ENCODE data around the gene PAF1.

PAF1 gene

GRCh38 chr19:39375929-39376328 is 15.0 kb downstream of the PAF1 start:
- H3K27me3 ChIP-seq, result no peaks in the 10 kb centered on the region
- H3K36me3 ChIP-seq, result peaks cover 100% of the 10 kb centered on the region
- H3K9me3 ChIP-seq, result no peaks in the 10 kb centered on the region
- TF ChIP-seq, protein P1, sequence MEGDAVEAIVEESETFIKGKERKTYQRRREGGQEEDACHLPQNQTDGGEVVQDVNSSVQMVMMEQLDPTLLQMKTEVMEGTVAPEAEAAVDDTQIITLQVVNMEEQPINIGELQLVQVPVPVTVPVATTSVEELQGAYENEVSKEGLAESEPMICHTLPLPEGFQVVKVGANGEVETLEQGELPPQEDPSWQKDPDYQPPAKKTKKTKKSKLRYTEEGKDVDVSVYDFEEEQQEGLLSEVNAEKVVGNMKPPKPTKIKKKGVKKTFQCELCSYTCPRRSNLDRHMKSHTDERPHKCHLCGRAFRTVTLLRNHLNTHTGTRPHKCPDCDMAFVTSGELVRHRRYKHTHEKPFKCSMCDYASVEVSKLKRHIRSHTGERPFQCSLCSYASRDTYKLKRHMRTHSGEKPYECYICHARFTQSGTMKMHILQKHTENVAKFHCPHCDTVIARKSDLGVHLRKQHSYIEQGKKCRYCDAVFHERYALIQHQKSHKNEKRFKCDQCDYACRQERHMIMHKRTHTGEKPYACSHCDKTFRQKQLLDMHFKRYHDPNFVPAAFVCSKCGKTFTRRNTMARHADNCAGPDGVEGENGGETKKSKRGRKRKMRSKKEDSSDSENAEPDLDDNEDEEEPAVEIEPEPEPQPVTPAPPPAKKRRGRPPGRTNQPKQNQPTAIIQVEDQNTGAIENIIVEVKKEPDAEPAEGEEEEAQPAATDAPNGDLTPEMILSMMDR (IDR thresholded peaks at IDR 0.05), result no peak
- H3K4me1 ChIP-seq (ENCODE audit: control insufficient read depth in 1 of 2, insufficient read depth in 1 of 2, low read depth in 1 of 2, low read length in 1 of 2), result no peaks in the 10 kb centered on the region
- H3K4me3 ChIP-seq (ENCODE audit: low read depth in 1 of 2, low read length in 1 of 2), result no peak overlapping the region
- no peak overlapping the region for H3K27ac ChIP-seq

- TF ChIP-seq, protein P1 (IDR thresholded peaks at IDR 0.05), result no peak
- Histone ChIP-seq H3K4me3 (ENCODE audit: low read depth in 1 of 2, low read length in 1 of 2) (no peak overlapping the region), H3K4me1 (ENCODE audit: control insufficient read depth in 1 of 2, insufficient read depth in 1 of 2, low read depth in 1 of 2, low read length in 1 of 2) (no peaks in the 10 kb centered on the region), H3K9me3 (no peaks in the 10 kb centered on the region), H3K27ac (no peak overlapping the region), H3K27me3 (no peaks in the 10 kb centered on the region), H3K36me3 (peaks cover 100% of the 10 kb centered on the region)
Observed at GRCh38 chr19:39372941-39373340, 18.0 kb downstream of the PAF1 start.

- no peaks in the 10 kb centered on the region for H3K9me3 ChIP-seq
- H3K27me3 ChIP-seq, result no peaks in the 10 kb centered on the region
- peaks cover 97% of the 10 kb centered on the region for H3K36me3 ChIP-seq
- no peak overlapping the region for H3K4me3 ChIP-seq (ENCODE audit: low read depth in 1 of 2, low read length in 1 of 2)
- TF ChIP-seq, protein P1 (IDR thresholded peaks at IDR 0.05), result no peak
- no peak overlapping the region for H3K27ac ChIP-seq
- no peaks in the 10 kb centered on the region for H3K4me1 ChIP-seq (ENCODE audit: control insufficient read depth in 1 of 2, insufficient read depth in 1 of 2, low read depth in 1 of 2, low read length in 1 of 2)
Observed at GRCh38 chr19:39372047-39372802, 18.7 kb downstream of the PAF1 start.

- Histone ChIP-seq H3K27me3 (no peaks in the 10 kb centered on the region), H3K4me3 (ENCODE audit: low read depth in 1 of 2, low read length in 1 of 2) (no peak overlapping the region), H3K36me3 (peaks cover 91% of the 10 kb centered on the region), H3K9me3 (no peaks in the 10 kb centered on the region), H3K4me1 (ENCODE audit: control insufficient read depth in 1 of 2, insufficient read depth in 1 of 2, low read depth in 1 of 2, low read length in 1 of 2) (no peaks in the 10 kb centered on the region), H3K27ac (no peak overlapping the region)
- TF ChIP-seq, protein P1 (IDR thresholded peaks at IDR 0.05), result no peak
Observed at GRCh38 chr19:39370735-39371134, 20.2 kb downstream of the PAF1 start.

GRCh38 chr19:39369200-39369599 is 21.7 kb downstream of the PAF1 start:
- H3K36me3 ChIP-seq, result peaks cover 85% of the 10 kb centered on the region

More at GRCh38 chr19:39369200-39369599, 21.7 kb downstream of the PAF1 start:
- Histone ChIP-seq H3K9me3 (no peaks in the 10 kb centered on the region), H3K4me3 (ENCODE audit: low read depth in 1 of 2, low read length in 1 of 2) (no peak overlapping the region), H3K4me1 (ENCODE audit: control insufficient read depth in 1 of 2, insufficient read depth in 1 of 2, low read depth in 1 of 2, low read length in 1 of 2) (no peaks in the 10 kb centered on the region), H3K27ac (no peak overlapping the region), H3K27me3 (no peaks in the 10 kb centered on the region)
- TF ChIP-seq, protein P1 (IDR thresholded peaks at IDR 0.05), result no peak

All from neutrophil (primary cell).